Measurements from ENCODE around the gene USP48.

The USP48 gene

DNA sequence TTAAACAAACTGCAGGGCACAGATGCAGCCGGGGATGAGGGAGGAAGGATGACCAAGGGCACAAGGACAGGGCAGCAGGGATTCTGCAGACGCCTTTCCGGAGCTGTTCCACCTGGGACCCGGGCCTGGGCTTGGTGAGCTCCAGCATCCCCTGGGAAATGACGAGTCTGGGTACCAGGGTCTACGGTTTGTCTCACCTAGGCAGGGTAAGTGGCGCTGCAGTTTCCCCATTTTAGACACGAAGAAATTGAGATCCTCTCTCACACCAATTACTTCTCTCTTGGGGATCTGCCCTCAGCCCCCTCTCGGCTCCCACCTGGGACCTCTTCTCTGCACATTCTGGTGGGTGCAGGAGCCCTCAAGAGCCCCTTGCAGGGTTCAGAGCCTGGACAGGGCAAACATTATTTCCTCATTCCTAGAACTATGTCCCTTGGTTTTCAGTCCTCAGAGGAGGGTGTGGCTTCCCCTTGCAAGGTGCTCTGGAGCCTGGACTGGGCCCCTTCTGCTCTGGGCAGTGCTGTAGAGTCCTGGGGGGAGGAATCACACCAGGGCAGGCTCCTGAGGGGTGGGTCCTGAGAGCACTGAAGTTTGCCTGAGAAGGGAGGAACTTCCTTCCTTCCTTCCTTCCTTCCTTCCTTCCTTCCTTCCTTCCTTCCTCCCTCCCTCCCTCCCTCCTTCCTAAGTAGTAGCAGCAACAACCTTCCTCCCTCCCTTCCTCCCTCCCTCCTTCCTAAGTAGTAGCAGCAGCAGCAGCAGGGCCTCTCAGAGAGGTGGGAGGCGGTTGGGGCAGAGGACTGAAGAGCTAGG lies 129.8 kb downstream of the USP48 start:
- H3K36me3 ChIP-seq (ENCODE audit: insufficient read depth, insufficient read length, low read length), result no peaks in the 10 kb centered on the region
- no peak overlapping the region for H3K4me3 ChIP-seq (ENCODE audit: insufficient read length, low read depth)
- H3K27me3 ChIP-seq (ENCODE audit: insufficient read depth, insufficient read length), result peaks cover 6% of the 10 kb centered on the region
- H3K4me1 ChIP-seq (ENCODE audit: insufficient read depth, insufficient read length), result peaks cover 15% of the 10 kb centered on the region
- TF ChIP-seq YY1 (IDR thresholded peaks at IDR 0.05; ENCODE audit: insufficient read depth, insufficient read length), result no peak
- TF ChIP-seq SUZ12 (IDR thresholded peaks at IDR 0.05; ENCODE audit: extremely low read depth, insufficient read depth, insufficient read length), result no peak
- TF ChIP-seq ZNF274 (IDR thresholded peaks at IDR 0.05; ENCODE audit: low read depth, low read length), result no peak
- no peaks in the 10 kb centered on the region for H3K9me3 ChIP-seq (ENCODE audit: insufficient read depth, low read length)
- DNase-seq (ENCODE audit: low read depth, low spot score), result no peak
- H3K9ac ChIP-seq (ENCODE audit: insufficient read length, low read depth), result no peak overlapping the region

- DNase-seq (ENCODE audit: low read depth, low spot score), result no peak
- H3K27me3 ChIP-seq (ENCODE audit: insufficient read depth, insufficient read length), result peaks cover 6% of the 10 kb centered on the region
- no peak overlapping the region for H3K4me3 ChIP-seq (ENCODE audit: insufficient read length, low read depth)
- TF ChIP-seq SUZ12 (IDR thresholded peaks at IDR 0.05; ENCODE audit: extremely low read depth, insufficient read depth, insufficient read length), result no peak
- H3K9ac ChIP-seq (ENCODE audit: insufficient read length, low read depth), result no peak overlapping the region
- H3K4me1 ChIP-seq (ENCODE audit: insufficient read depth, insufficient read length), result peaks cover 15% of the 10 kb centered on the region
- no peaks in the 10 kb centered on the region for H3K36me3 ChIP-seq (ENCODE audit: insufficient read depth, insufficient read length, low read length)
- no peaks in the 10 kb centered on the region for H3K9me3 ChIP-seq (ENCODE audit: insufficient read depth, low read length)
Measured at GRCh38 chr1:21652101-21652936, 130.6 kb downstream of the USP48 start.

DNA sequence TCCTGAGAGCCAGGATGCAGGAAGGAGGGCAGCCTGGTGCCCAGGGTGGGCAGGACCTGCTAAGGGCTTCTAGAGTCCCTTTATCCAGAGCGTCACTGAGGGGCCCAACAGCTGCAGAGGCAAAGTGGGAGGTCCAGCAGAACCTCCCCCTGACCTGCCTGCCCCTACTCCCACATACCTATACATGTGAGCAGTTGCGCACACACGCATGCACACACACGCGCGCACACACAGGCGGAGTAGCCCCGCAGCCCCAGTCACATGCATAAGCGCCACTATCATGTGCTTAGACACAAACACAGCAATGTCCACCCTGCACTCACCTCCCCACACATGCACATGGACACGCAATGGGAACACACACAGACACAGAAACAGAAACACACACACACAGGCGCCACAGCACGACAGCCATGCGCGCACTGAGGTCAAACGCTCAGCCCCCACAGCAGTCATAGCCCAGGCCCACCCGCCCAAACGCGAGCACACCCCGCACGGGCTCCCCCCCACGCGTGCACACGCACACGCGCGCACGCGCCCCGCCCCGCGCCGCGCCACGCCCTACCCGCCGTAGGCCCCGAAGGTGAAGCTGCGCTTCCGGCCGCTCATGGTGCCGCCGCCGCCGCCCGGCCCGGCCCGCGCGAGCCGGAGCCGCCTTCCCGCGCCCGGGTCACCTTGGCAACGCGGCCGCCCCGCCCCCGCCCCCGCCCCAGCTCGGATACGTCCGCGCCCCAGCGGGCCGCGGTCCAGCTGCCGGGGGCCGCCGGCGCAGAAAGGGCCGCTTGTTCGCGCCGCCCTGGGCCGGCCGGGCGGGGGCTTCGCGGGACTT lies 131.5 kb downstream of the USP48 start:
- Histone ChIP-seq H3K4me1 (ENCODE audit: insufficient read depth, insufficient read length) (peaks cover 12% of the 10 kb centered on the region), H3K9ac (ENCODE audit: insufficient read length, low read depth) (peak overlapping the region; percentile 80), H3K4me3 (ENCODE audit: insufficient read length, low read depth) (peak overlapping the region; percentile 52), H3K9me3 (ENCODE audit: insufficient read depth, low read length) (no peaks in the 10 kb centered on the region), H3K36me3 (ENCODE audit: insufficient read depth, insufficient read length, low read length) (no peaks in the 10 kb centered on the region), H3K27me3 (ENCODE audit: insufficient read depth, insufficient read length) (peaks cover 6% of the 10 kb centered on the region)
- DNase-seq (ENCODE audit: low read depth, low spot score), result no peak
- TF ChIP-seq ZNF274 (IDR thresholded peaks at IDR 0.05; ENCODE audit: low read depth, low read length), result no peak
- no peak for TF ChIP-seq YY1 (IDR thresholded peaks at IDR 0.05; ENCODE audit: insufficient read depth, insufficient read length)
- TF ChIP-seq SUZ12 (IDR thresholded peaks at IDR 0.05; ENCODE audit: extremely low read depth, insufficient read depth, insufficient read length), result no peak

- Histone ChIP-seq H3K4me3 (ENCODE audit: insufficient read length, low read depth) (no peak overlapping the region), H3K9ac (ENCODE audit: insufficient read length, low read depth) (no peak overlapping the region), H3K4me1 (ENCODE audit: insufficient read depth, insufficient read length) (peaks cover 10% of the 10 kb centered on the region), H3K36me3 (ENCODE audit: insufficient read depth, insufficient read length, low read length) (no peaks in the 10 kb centered on the region), H3K27me3 (ENCODE audit: insufficient read depth, insufficient read length) (peaks cover 6% of the 10 kb centered on the region), H3K9me3 (ENCODE audit: insufficient read depth, low read length) (no peaks in the 10 kb centered on the region)
- TF ChIP-seq SUZ12 (IDR thresholded peaks at IDR 0.05; ENCODE audit: extremely low read depth, insufficient read depth, insufficient read length) (no peak), YY1 (IDR thresholded peaks at IDR 0.05; ENCODE audit: insufficient read depth, insufficient read length) (no peak), ZNF274 (IDR thresholded peaks at IDR 0.05; ENCODE audit: low read depth, low read length) (no peak)
- DNase-seq (ENCODE audit: low read depth, low spot score), result no peak
Measured at GRCh38 chr1:21650400-21650799, 132.5 kb downstream of the USP48 start.

DNA sequence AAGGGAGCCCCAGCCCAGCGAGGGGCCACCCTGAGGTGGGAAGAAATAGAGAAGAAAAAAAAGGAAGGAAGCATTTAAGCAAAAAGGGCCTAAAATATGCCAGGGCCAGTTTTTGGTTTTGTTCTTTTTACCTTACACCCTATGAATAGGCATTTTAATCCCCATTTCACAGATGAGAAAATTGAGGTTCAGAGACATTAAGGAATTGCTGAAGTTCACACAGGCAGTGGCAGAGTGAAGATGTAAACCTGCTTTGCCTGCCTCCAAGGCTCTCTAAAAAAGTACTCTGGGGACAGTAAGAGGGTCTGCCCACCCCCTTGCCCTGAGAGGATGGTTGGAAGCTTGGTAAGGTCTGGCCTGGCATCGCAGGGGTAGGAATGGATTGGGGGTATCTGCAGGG lies 133.6 kb downstream of the USP48 start:
- peaks cover 6% of the 10 kb centered on the region for H3K27me3 ChIP-seq (ENCODE audit: insufficient read depth, insufficient read length)
- H3K9me3 ChIP-seq (ENCODE audit: insufficient read depth, low read length), result no peaks in the 10 kb centered on the region
- no peaks in the 10 kb centered on the region for H3K36me3 ChIP-seq (ENCODE audit: insufficient read depth, insufficient read length, low read length)
- H3K9ac ChIP-seq (ENCODE audit: insufficient read length, low read depth), result no peak overlapping the region
- no peak overlapping the region for H3K4me3 ChIP-seq (ENCODE audit: insufficient read length, low read depth)
- H3K4me1 ChIP-seq (ENCODE audit: insufficient read depth, insufficient read length), result peaks cover 8% of the 10 kb centered on the region
- TF ChIP-seq YY1 (IDR thresholded peaks at IDR 0.05; ENCODE audit: insufficient read depth, insufficient read length), result no peak
- TF ChIP-seq ZNF274 (IDR thresholded peaks at IDR 0.05; ENCODE audit: low read depth, low read length), result no peak
- no peak for TF ChIP-seq SUZ12 (IDR thresholded peaks at IDR 0.05; ENCODE audit: extremely low read depth, insufficient read depth, insufficient read length)
- no peak for DNase-seq (ENCODE audit: low read depth, low spot score)

GRCh38 chr1:21648791-21649190 lies 134.2 kb downstream of the USP48 start:
- H3K36me3 ChIP-seq (ENCODE audit: insufficient read depth, insufficient read length, low read length), result no peaks in the 10 kb centered on the region
- DNase-seq (ENCODE audit: low read depth, low spot score), result no peak
- no peak for TF ChIP-seq YY1 (IDR thresholded peaks at IDR 0.05; ENCODE audit: insufficient read depth, insufficient read length)
- TF ChIP-seq ZNF274 (IDR thresholded peaks at IDR 0.05; ENCODE audit: low read depth, low read length), result no peak
- TF ChIP-seq SUZ12 (IDR thresholded peaks at IDR 0.05; ENCODE audit: extremely low read depth, insufficient read depth, insufficient read length), result no peak
- no peaks in the 10 kb centered on the region for H3K9me3 ChIP-seq (ENCODE audit: insufficient read depth, low read length)
- H3K9ac ChIP-seq (ENCODE audit: insufficient read length, low read depth), result no peak overlapping the region
- H3K4me3 ChIP-seq (ENCODE audit: insufficient read length, low read depth), result no peak overlapping the region
- peaks cover 6% of the 10 kb centered on the region for H3K27me3 ChIP-seq (ENCODE audit: insufficient read depth, insufficient read length)
- peaks cover 8% of the 10 kb centered on the region for H3K4me1 ChIP-seq (ENCODE audit: insufficient read depth, insufficient read length)
